ENCODE data around the gene OPN1SW.

GRCh38 chr7:128728598-128728997 is 47.0 kb downstream of the OPN1SW start:
- TF ChIP-seq CTCF (IDR thresholded peaks at IDR 0.05) (no peak), POLR2A (IDR thresholded peaks at IDR 0.05) (no peak)

All from Peyer's patch (tissue), 4 donors.